CD8-positive, alpha-beta memory T cell (primary cell): Measurements from ENCODE around the gene RIMS3. TPM values are rescaled to one million over a fixed set of nuclear protein-coding genes. Genes with fewer than 3 reads are reported as not detected.
A peak's percentile ranks its signal among the peaks of the same experiment; 100 is the strongest.
"Not testable (repeated sequence)": the region's sequence is repeated elsewhere in the genome, so short reads cannot be mapped to it uniquely, and the experiment has no call there.

ENCODE experiments used
- CTCF ChIA-PET: fragments of 350-600 bp; sonication (Branson Sonifier 250); formaldehyde crosslinking; loops from one replicate; lab custom pipeline; 2021; ENCODE audit warnings: antibody characterized with exemption; lab: Charles Lee
- POLR2A ChIA-PET: fragments of 350-600 bp; sonication (Branson Sonifier 250); formaldehyde crosslinking; loops from one replicate; lab custom pipeline; 2021; ENCODE audit warnings: antibody characterized with exemption; lab: Charles Lee
- DNase-seq, 5 donors: peaks; one replicate each; pipeline versions ENCODE4 v3.0.0 to v3.0.0-alpha.2; 2020 to 2022; ENCODE audit warnings: mixed read lengths in 1 of 5
- H3K27ac ChIP-seq: one replicate; pipeline ENCODE4 v1.7.0; 2013; ENCODE audit warnings: low read depth, mild to moderate bottlenecking, low read length, moderate library complexity
- H3K27me3 ChIP-seq: 2 replicates; pipeline ENCODE4 v1.7.0; 2013; ENCODE audit warnings: low read length, mild to moderate bottlenecking; ENCODE audit not compliant: insufficient read depth, poor library complexity, severe bottlenecking
- H3K36me3 ChIP-seq: 2 replicates; pipeline ENCODE4 v1.7.0; 2013; ENCODE audit warnings: mild to moderate bottlenecking, low read length, moderate library complexity; ENCODE audit not compliant: insufficient read depth
- H3K4me1 ChIP-seq: 2 replicates; pipeline ENCODE4 v1.7.0; 2013; ENCODE audit warnings: mild to moderate bottlenecking, low read length, moderate library complexity; ENCODE audit not compliant: insufficient read depth
- H3K4me3 ChIP-seq: 2 replicates; pipeline ENCODE4 v1.7.0; 2013; ENCODE audit warnings: mild to moderate bottlenecking, low read length
- H3K9me3 ChIP-seq: 2 replicates; pipeline ENCODE4 v1.7.0; 2013; ENCODE audit warnings: mild to moderate bottlenecking, low read length
- H3K27ac Mint-ChIP-seq, 8 donors: one replicate each; pipeline ENCODE4 v1.8.0; 2020 to 2021; ENCODE audit warnings: mixed read lengths in 8 of 8, mild to moderate bottlenecking in 6 of 8, inconsistent platforms in 3 of 8, moderate library complexity in 3 of 8
- H3K27me3 Mint-ChIP-seq, 2 donors: one replicate each; pipeline ENCODE4 v1.8.0; 2020 to 2021; ENCODE audit warnings: mixed read lengths in 2 of 2, mild to moderate bottlenecking in 1 of 2, moderate library complexity in 1 of 2
- H3K36me3 Mint-ChIP-seq, 3 donors: one replicate each; pipeline ENCODE4 v1.8.0; 2020 to 2021; ENCODE audit warnings: mixed read lengths in 3 of 3, inconsistent platforms in 1 of 3, mild to moderate bottlenecking in 1 of 3
- H3K4me1 Mint-ChIP-seq, 3 donors: one replicate each; pipeline ENCODE4 v1.8.0; 2020 to 2021; ENCODE audit warnings: mixed read lengths in 3 of 3, inconsistent platforms in 1 of 3, mild to moderate bottlenecking in 1 of 3
- H3K4me3 Mint-ChIP-seq, 7 donors: one replicate each; pipeline ENCODE4 v1.8.0; 2020 to 2021; ENCODE audit warnings: mixed read lengths in 7 of 7, mild to moderate bottlenecking in 6 of 7, moderate library complexity in 4 of 7, inconsistent platforms in 2 of 7
- H3K9me3 Mint-ChIP-seq, 5 donors: one replicate each; pipeline ENCODE4 v1.8.0; 2020 to 2022; ENCODE audit warnings: mixed read lengths in 5 of 5, mild to moderate bottlenecking in 3 of 5, moderate library complexity in 2 of 5, inconsistent platforms in 1 of 5
- polyA plus RNA-seq: library from polyadenylated mRNA; unstranded; fragments of 300-500 nt; fragmentation: Illumina TruSeq; gene quantifications from one replicate; pipeline ENCODE4 v1.2.3, GENCODE V29; 2021
- total RNA-seq, 2 experiments: library from RNA; stranded (reverse); gene quantifications; one replicate each; pipeline ENCODE4 v1.2.3, GENCODE V29; 2021

RIMS3 gene
- total and polyA plus RNA-seq, 3 experiments from 2014 or later: 1.4 to 5.4 (median 1.7) TPM

DNA sequence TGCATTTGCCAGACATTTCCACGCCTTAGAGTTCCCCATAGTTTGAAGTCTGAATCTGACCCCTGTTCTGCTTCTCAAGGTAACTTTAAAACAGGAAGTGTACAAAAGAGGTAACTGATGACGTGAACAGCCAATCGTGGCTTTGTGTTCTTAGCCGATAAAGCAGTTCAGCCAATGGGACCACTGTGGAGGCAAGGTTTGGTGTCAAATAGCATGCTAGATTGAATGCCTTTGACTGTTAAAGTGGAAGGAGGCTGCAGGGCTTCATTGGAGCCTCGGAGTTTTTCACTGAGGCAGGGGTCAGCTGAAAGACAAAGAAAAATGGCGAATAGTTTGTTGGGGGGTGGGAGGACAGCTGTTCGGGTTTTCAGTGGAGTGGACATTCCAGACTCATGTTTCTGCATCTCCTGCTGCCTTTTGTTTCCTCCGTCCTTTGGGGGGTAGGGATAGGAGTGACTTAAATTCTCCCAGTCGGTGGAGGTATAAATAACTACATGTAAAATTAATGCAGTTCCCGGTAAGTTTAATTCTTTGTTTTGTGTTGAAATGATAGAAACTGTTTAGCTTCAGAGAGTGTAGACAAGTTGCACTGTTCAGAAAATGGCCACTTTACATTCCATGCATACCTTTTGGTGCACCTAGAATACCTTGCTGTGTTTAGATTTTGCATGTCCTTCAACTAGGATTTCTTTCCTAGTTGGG, 43.8 kb upstream of the RIMS3 start:
- Mint-ChIP-seq H3K4me1 (peaks cover 63 to 76% (median 68%) of the 10 kb centered on the region in 3 donors), H3K36me3 (peaks cover 0 to 10% (median 4%) of the 10 kb centered on the region in 3 donors), H3K9me3 (no peaks in the 10 kb centered on the region), H3K27me3 (no peaks in the 10 kb centered on the region), H3K4me3 (peak overlapping the region; percentile 86 to 98 (median 95)), H3K27ac (peak overlapping the region; percentile 73 to 99 (median 94))
- DNase-seq: peak; percentile 59 to 88 (median 82)
- H3K36me3 ChIP-seq: peaks cover 4% of the 10 kb centered on the region
- peaks cover 54% of the 10 kb centered on the region for H3K4me1 ChIP-seq
- no peaks in the 10 kb centered on the region for H3K27me3 ChIP-seq
- H3K27ac ChIP-seq: peak overlapping the region; percentile 68
- no peaks in the 10 kb centered on the region for H3K9me3 ChIP-seq
- H3K4me3 ChIP-seq: peak overlapping the region; percentile 67
- POLR2A ChIA-PET: interaction anchor here (1.0 to 3.2 kb wide), 3 partner anchors 18 to 153 kb away, joined by 3 to 20 read pairs (median 3); partner anchors contain the start of genes CITED4 and NFYC
- CTCF ChIA-PET: interaction anchor here (1.0 to 2.9 kb wide), 2 partner anchors 17 to 565 kb away, joined by 3 to 10 read pairs; partner anchors contain the start of gene NFYC

DNA sequence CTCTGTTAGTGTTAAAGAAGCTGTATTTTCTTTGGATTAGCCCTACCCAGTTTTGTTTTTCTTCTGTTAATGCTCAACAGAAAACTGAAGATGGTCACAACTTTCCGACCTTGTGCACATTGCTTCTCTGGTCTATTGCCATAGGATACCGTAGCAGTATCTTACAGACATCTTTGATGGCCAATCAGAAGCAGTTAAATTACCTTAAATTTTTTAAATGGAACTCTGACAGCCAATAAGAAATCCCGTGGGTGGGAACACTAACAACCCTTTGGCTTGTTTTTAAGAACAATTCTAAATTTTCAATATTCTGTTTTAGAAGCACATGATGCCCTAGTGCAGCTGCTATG, 43.2 kb upstream of the RIMS3 start:
- H3K27me3 ChIP-seq: no peaks in the 10 kb centered on the region
- H3K4me1 ChIP-seq: peaks cover 50% of the 10 kb centered on the region
- H3K4me1 Mint-ChIP-seq: peaks cover 64 to 79% (median 70%) of the 10 kb centered on the region in 3 donors
- peak overlapping the region; percentile 67 for H3K4me3 ChIP-seq
- no peaks in the 10 kb centered on the region for H3K36me3 ChIP-seq
- H3K9me3 Mint-ChIP-seq: no peaks in the 10 kb centered on the region
- CTCF ChIA-PET: interaction anchor here (1.0 to 2.9 kb wide), 2 partner anchors 17 to 565 kb away, joined by 3 to 10 read pairs; partner anchors contain the start of gene NFYC
- H3K27ac Mint-ChIP-seq: peak overlapping the region; percentile 73 to 99 (median 94)
- POLR2A ChIA-PET: interaction anchor here (1.0 to 3.2 kb wide), 2 partner anchors 17 to 154 kb away, joined by 3 to 20 read pairs; partner anchors contain the start of genes CITED4 and NFYC
- peak in 1 of 5 donors; percentile 73 for DNase-seq
- peak overlapping the region; percentile 86 to 98 (median 95) for H3K4me3 Mint-ChIP-seq
- peak overlapping the region; percentile 68 for H3K27ac ChIP-seq
- H3K27me3 Mint-ChIP-seq: no peaks in the 10 kb centered on the region
- peaks cover 0 to 10% (median 4%) of the 10 kb centered on the region in 3 donors for H3K36me3 Mint-ChIP-seq
- no peaks in the 10 kb centered on the region for H3K9me3 ChIP-seq

- Mint-ChIP-seq H3K27ac (peak overlapping the region in 5 of 8 donors; percentile 14 to 58 (median 28)), H3K36me3 (peaks cover 0 to 3% (median 0%) of the 10 kb centered on the region in 3 donors), H3K4me3 (no peak overlapping the region), H3K4me1 (peaks cover 59 to 74% (median 66%) of the 10 kb centered on the region in 3 donors), H3K9me3 (no peaks in the 10 kb centered on the region), H3K27me3 (no peaks in the 10 kb centered on the region)
- H3K36me3 ChIP-seq: no peaks in the 10 kb centered on the region
- ChIA-PET POLR2A (interaction anchor here (1.0 kb wide), 1 partner anchor 15 kb away, joined by 4 read pairs; the partner anchor contains the start of gene NFYC), CTCF (interaction anchor here (2.9 kb wide), 1 partner anchor 15 kb away, joined by 10 read pairs; the partner anchor contains the start of gene NFYC)
- peaks cover 38% of the 10 kb centered on the region for H3K4me1 ChIP-seq
- H3K4me3 ChIP-seq: no peak overlapping the region
- no peaks in the 10 kb centered on the region for H3K27me3 ChIP-seq
- no peak for DNase-seq
- H3K27ac ChIP-seq: no peak overlapping the region
- H3K9me3 ChIP-seq: no peaks in the 10 kb centered on the region
Measured at GRCh38 chr1:40706626-40707025, 41.1 kb upstream of the RIMS3 start.

DNA sequence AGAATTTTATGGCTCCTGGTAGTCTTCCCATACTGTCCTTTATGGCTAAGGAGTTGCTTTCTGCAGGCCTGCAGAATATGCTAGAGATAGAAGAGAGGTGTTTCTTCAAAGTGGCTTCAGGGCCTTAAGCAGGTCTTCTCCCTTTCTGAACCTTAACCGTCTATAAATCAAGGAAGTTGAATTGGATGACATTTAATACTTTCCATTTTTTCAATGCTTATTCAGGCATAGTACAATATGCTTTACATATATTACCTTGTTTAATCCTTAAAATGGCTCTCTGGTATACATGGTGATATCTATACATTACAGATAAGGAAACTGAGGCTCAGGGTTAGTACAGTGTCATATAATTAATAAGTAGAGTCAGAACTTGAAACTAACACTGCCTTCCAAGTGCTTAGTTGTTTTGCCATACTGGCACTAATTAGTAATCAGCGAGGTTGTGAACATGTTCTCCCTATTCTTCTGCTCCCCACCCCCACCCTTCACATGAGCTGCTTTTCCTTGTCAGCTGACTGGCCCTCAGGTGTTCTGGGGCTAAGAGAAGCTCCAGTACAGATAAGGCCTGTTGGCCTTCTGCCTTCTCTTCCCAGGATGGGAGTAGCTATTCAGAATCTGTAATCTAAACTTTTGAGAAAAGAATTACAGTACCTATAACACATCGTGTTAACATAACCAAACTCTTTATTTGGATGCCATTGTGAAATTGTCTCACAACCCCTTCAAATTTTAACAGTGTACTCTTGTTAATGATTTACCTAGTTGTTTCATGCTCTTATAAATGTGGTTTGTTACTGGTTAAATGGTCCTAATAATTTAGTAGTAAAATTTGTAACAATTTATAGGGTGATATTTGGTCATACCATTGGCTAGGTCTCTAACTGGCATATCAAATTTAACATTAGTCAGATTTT, 39.6 kb upstream of the RIMS3 start:
- Histone ChIP-seq H3K36me3 (no peaks in the 10 kb centered on the region), H3K4me1 (peaks cover 27% of the 10 kb centered on the region), H3K27ac (no peak overlapping the region), H3K9me3 (no peaks in the 10 kb centered on the region), H3K27me3 (no peaks in the 10 kb centered on the region), H3K4me3 (no peak overlapping the region)
- no peak overlapping the region for H3K4me3 Mint-ChIP-seq
- H3K4me1 Mint-ChIP-seq: peaks cover 50 to 71% (median 60%) of the 10 kb centered on the region in 3 donors
- no peaks in the 10 kb centered on the region for H3K27me3 Mint-ChIP-seq
- POLR2A ChIA-PET: interaction anchor here (0.8 kb wide), 1 partner anchor 13 kb away, joined by 3 read pairs; no protein-coding TSS in a partner anchor
- CTCF ChIA-PET: interaction anchor here (0.7 to 1.0 kb wide), 2 partner anchors 17 to 39 kb away, joined by 3 to 4 read pairs; partner anchors contain the start of gene RIMS3
- no peaks in the 10 kb centered on the region for H3K9me3 Mint-ChIP-seq
- H3K36me3 Mint-ChIP-seq: peaks cover 0 to 3% (median 0%) of the 10 kb centered on the region in 3 donors
- peak overlapping the region in 3 of 8 donors; percentile 21 to 50 (median 27) for H3K27ac Mint-ChIP-seq
- no peak for DNase-seq

DNA sequence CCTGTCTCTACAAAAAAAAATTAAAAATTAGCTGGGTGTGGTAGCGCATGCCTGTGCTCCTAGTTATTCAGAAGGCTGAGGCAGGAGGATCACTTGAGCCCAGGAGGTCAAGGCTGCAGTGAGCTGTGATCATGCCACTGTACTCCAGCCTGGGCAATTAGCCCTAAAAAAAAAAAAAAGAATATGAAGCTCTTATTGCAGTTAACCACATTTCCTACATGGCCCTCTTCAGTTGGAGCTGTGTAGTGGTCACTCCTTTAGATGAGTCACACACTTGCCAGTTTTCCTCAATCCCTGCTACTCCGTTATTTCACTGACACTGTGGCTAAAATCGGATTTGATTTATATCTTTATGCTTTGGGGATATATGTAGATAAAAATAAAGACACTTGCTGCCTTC, 37.8 kb upstream of the RIMS3 start:
- Histone ChIP-seq H3K4me1 (peaks cover 34% of the 10 kb centered on the region), H3K4me3 (no peak overlapping the region), H3K36me3 (no peaks in the 10 kb centered on the region), H3K27ac (no peak overlapping the region), H3K27me3 (no peaks in the 10 kb centered on the region), H3K9me3 (no peaks in the 10 kb centered on the region)
- no peaks in the 10 kb centered on the region for H3K36me3 Mint-ChIP-seq
- no peak for DNase-seq
- peaks cover 50 to 71% (median 60%) of the 10 kb centered on the region in 3 donors for H3K4me1 Mint-ChIP-seq
- peak overlapping the region in 2 of 8 donors; percentile 47 to 75 for H3K27ac Mint-ChIP-seq
- ChIA-PET POLR2A (interaction anchor here (1.0 kb wide), 1 partner anchor 13 kb away, joined by 4 read pairs; no protein-coding TSS in a partner anchor), CTCF (no interaction called here)
- no peaks in the 10 kb centered on the region for H3K27me3 Mint-ChIP-seq
- no peaks in the 10 kb centered on the region for H3K9me3 Mint-ChIP-seq
- H3K4me3 Mint-ChIP-seq: peak overlapping the region in 1 of 7 donors; percentile 12

DNA sequence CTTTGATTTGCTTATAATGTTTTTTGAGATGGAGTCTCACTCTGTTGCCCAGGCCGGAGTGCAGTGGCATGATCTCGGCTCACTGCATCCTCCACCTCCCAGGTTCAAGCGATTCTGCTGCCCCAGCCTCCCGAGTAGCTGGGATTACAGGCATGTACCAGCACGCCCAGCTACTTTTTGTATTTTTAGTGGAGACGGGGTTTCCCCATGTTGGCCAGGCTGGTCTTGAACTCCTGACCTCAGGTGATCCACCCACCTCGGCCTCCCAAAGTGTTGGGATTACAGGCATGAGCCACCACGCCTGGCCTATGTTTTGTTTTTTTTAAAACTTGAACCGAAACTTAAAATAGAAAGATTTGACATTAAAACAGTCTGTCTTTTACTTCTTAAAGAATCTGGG, 37.3 kb upstream of the RIMS3 start:
- H3K4me3 ChIP-seq, H3K9me3 Mint-ChIP-seq, CTCF ChIA-PET, H3K27ac ChIP-seq, H3K36me3 ChIP-seq, H3K27me3 Mint-ChIP-seq, H3K4me3 Mint-ChIP-seq, DNase-seq, H3K36me3 Mint-ChIP-seq, H3K27me3 ChIP-seq, H3K9me3 ChIP-seq: not testable (repeated sequence)
- POLR2A ChIA-PET: interaction anchor here (1.0 kb wide), 1 partner anchor 13 kb away, joined by 4 read pairs; no protein-coding TSS in a partner anchor
- H3K4me1 Mint-ChIP-seq: peaks cover 47 to 68% (median 56%) of the 10 kb centered on the region in 3 donors
- peaks cover 34% of the 10 kb centered on the region for H3K4me1 ChIP-seq
- H3K27ac Mint-ChIP-seq: peak overlapping the region in 3 of 8 donors; percentile 47 to 75 (median 60)

- peaks cover 57 to 77% (median 67%) of the 10 kb centered on the region in 3 donors for H3K4me1 Mint-ChIP-seq
- CTCF ChIA-PET: interaction anchor here (1.5 kb wide), 1 partner anchor 10 kb away, joined by 4 read pairs; no protein-coding TSS in a partner anchor
- no peaks in the 10 kb centered on the region for H3K9me3 Mint-ChIP-seq
Measured at GRCh38 chr1:40701684-40702083, 36.2 kb upstream of the RIMS3 start.

More at GRCh38 chr1:40701684-40702083, 36.2 kb upstream of the RIMS3 start:
- Histone ChIP-seq H3K4me3 (no peak overlapping the region), H3K9me3 (no peaks in the 10 kb centered on the region), H3K27ac (no peak overlapping the region), H3K27me3 (no peaks in the 10 kb centered on the region), H3K36me3 (no peaks in the 10 kb centered on the region), H3K4me1 (peaks cover 45% of the 10 kb centered on the region)
- POLR2A ChIA-PET: interaction anchor here (1.3 kb wide), 1 partner anchor 10 kb away, joined by 4 read pairs; the partner anchor contains the start of gene NFYC
- Mint-ChIP-seq H3K27ac (peak overlapping the region in 2 of 8 donors; percentile 10 to 43), H3K4me3 (no peak overlapping the region), H3K36me3 (peaks cover 0 to 3% (median 2%) of the 10 kb centered on the region in 3 donors), H3K27me3 (no peaks in the 10 kb centered on the region)
- no peak for DNase-seq
